HG02798 (cell line): ENCODE results near the gene XAGE3.
"Not testable (repeated sequence)": the region's sequence is repeated elsewhere in the genome, so short reads cannot be mapped to it uniquely, and the experiment has no call there.

Source experiments
- ATAC-seq: cut with Tn5 transposase; IDR thresholded peaks from one replicate; pipeline ENCODE4 v1.9.1; 2021; ENCODE audit warnings: mild to moderate bottlenecking; ENCODE audit not compliant: unreplicated experiment, poor library complexity

The XAGE3 gene, protein sequence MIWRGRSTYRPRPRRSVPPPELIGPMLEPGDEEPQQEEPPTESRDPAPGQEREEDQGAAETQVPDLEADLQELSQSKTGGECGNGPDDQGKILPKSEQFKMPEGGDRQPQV

DNA sequence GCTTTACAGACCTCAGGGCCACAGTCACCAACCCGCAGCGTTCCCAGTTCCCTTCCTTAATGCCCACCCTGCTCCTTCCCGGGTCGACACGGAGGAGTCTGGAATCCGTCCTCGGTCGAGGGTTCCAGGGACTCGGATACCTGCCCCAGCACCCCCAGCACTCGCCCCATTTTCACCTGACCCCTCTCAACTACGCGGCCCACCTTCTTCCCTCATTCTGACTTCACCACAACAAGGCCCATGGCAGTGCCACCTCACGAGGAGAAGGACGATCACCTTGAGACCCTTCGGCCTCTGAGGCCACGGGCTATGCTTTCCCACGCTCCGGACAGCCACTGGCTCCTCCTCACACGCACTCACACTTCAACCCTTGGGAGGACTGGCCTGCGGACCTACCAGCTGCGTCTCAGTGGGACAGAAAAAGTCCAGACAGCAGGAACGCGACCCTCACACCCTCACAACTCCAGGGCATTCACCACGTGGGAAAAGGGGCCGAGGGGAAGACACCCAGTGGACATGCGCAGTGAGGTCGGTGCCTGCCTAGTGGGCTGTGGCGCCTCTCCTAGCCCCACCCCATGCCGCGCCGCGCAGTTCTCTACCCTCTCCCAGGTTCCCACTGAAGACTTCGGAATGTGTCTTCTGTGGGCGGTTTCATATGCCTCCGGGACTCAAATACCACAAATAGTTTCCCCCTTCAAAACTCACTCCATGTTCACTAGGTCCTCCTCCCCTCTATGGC, at the start of gene XAGE3:
Gene XAGE3 (minus strand): TSS at position 474 of the 739 bp plus-strand sequence. CDS start 950 bp downstream, outside the sequence.
- ATAC-seq: no peak

DNA sequence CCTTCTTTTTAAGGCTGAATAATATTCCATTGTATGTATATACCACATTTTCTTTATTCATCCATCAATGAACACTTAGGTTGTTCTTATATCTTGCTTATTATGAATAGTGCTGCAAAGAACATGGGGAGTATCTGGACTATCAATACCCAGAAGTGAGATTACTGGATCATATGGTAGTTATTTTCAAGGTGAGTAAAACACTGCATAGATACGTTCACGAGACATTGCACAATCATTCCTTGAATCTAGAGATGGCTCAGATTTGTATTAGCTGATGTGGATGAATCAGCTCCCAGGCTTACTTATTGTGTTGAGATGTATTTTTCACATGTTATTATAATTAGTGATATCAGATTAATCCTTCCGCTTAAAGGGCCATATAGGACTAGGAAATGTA, 46.8 kb upstream of the XAGE3 start:
- not testable (repeated sequence) for ATAC-seq

DNA sequence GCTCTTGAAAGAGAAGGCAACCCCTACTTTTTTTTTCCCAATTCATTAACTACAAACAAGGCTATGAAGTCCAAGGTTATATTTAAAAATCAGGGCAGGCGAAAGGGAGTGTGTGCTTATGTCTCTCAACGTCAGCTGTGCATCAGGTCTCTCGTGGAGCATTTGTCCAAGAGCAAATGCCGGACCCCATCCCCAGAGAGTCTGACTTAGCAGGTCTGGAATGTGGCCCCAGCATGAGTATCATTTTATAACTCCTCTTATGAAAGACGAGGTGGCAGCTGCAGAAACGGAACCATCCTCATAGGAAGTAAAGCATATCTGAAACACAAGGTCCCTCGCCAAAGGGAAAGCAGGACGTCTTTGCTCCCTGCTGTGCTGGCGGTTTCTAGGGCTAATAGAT, 45.8 kb upstream of the XAGE3 start:
- ATAC-seq: not testable (repeated sequence)

DNA sequence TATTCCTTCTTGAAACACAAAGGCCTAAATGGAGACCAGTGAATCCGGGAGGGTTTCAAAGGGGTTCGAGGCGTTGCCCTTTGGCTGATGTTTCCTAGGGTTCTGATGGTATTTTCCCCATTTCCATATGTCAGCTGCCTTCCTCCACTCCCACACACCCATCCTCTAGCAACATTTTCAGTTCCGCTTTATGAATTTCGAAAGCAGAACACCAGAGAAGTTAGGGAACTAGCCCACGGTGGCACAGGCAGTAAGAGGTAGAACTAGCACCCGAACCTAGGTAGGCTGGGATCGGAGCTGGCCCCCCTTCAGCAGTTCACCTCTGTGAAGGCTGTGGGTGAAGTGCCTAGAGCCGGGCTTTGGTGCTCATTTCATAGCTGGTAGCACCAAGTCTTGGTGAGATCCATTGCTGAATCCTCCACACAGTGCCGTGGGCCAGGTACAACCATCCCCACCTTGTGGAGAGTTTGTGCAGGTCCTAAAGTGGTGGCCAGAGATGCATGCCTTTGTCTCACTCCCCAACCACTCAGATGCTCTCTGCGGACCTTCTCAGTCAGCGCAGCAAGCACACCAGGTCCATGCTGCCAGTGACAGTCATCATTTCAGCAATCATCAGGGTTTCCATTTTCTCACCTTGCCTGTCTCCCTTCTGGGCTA, 41.6 kb upstream of the XAGE3 start:
- not testable (repeated sequence) for ATAC-seq

DNA sequence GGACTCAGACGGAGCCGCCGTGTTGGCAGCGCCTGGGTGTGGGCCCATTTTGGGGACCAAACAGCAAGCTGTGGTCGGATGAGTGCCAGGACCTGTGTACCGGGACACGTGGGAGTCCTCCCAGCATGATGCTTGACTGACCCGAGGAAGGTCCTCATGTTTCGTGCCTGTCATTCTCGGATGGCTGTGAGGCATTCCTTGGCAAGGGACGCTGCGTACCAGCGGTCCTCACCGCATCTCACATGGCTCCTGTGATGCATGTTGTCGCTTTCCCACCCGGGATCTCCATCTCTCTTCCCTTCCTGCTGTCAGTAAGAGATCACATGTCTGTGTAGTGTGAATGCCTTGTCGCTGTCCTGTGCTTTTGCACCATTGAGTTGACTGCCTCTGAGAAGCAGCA, 40.0 kb upstream of the XAGE3 start:
- not testable (repeated sequence) for ATAC-seq

DNA sequence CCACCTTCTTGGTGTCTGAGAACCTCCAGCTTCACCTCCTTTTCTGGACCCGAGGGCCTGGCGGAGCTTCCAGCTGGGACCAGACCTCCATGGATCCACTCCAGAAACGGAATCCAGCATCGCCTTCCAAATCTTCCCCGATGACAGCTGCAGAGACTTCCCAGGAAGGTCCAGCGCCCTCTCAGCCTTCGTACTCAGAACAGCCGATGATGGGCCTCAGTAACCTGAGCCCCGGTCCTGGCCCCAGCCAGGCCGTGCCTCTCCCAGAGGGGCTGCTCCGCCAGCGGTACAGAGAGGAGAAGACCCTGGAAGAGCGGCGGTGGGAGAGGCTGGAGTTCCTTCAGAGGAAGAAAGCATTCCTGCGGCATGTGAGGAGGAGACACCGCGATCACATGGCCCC, 39.3 kb upstream of the XAGE3 start:
- not testable (repeated sequence) for ATAC-seq

DNA sequence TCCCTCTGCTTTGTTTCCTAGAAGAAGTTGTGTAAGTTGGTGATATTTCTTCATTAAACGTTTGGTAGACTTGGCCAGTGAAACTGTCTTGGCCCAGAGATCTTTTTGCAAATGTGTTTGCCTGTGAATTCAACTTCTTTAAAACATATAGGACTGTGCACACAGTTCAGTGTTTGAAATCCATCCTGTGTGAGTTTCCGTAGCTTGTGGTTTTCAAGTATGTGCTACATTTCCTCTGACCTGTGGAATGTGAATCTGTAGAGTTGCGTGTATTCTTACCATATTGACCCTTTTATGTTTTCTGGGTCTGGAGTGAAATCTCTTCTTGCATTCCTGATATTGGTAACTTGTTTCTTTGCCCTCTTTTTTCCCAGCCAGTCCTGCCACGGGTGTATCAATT, 38.2 kb upstream of the XAGE3 start:
- ATAC-seq: not testable (repeated sequence)

DNA sequence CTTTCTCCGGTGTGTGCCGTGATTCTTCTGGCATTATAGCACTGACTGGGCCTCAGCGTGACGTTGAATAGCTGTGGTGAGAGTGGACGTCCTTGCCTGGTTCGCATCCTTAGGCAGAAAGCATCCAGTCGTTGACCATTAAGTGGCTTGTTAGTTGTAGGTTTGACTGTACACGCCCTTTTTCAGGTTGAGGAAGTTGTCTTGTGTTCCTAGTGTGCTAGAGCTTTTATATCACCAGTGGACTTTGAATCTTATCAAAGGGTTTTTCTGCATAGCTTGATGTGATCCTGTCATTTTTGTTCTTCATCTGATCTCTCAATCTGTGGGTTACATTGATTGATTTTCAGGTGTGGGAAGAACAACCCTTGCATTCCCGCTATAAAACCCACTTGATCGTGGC, 37.6 kb upstream of the XAGE3 start:
- ATAC-seq: not testable (repeated sequence)

DNA sequence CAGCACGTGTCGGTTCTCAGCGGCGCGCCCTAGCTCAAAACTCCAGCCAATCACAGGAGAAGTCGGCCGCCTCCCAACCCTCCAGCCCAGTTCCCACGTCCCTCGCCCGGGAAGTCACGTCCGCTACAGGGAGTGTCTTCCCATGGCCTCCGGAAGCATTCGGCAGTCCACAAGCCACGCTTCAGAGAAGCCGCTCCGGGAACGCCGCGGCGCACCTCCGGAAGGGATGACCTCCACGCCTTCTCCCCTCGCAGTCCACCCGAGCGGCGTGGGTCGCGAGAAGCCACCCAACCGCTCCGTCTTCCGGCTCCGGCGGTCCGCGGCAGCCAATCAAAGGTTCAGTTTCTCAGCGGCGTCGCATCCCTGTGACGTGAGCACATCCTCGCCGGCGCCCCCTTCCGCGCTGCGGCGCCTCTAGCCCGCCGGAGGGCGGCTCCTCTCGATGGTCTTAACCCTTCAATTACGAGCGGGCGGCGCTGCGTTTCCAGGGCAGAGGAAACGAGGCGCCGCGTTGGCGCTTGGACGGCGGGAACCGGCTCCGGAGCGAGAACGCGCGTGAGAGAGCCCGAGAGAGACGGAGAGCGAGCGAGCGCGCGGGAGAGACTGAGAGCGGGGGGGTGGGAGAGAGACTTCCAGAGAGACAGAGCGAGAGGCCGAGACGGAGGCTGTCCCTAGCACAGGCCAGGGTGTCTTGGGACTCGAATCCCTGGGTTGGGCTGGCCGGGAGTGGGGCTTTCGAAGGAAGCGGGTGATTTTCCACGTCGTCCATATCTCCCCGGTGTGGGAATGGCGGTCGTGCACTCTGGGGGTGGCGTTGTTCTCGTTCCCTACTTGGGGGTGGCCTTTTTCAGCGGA, 29.2 kb upstream of the XAGE3 start, which contains the start of gene FAM156B:
Gene FAM156B (plus strand): TSS at position 476 of the 855 bp plus-strand sequence. CDS start 9,896 bp downstream, outside the sequence.
- peak; percentile 93 for ATAC-seq

DNA sequence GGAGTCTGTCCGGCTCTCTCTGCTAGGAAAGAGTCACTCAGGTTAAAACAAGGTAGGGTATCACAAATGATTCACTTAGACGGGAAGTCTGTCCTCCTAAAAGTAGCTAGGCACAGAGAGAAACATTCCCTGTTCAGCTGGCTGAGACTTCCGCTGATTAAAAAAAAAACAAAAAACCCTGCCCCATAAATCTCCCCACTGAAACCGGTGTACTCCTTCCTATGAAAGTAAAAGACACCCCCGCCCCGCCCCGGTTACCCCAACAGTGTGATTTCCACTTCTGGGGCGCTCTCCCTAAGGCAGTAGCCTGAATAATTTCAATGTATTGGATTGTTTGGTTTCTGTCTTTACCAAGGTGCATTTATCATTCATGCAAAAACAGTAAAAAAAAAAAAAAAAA, 28.6 kb upstream of the XAGE3 start:
- peak; percentile 11 for ATAC-seq

DNA sequence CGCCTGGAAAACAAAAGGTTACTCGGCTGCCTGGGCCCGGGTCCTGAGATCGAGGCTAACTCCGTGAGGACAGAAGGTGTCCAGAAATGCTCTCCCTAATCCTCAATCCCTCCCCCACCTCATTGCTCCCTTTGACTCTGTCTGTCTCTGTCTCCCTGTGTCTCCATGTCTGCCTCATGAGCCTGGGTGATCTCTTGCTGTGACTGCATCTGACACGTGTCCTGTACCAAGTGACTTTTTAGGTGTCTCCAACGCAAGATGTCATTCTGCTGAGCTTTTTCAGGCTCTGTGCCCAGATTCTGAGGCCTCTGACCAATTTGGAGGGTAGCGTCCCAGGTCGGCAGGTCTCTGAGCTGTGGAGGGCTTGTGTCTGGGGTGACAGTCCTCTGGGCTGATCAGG, 20.2 kb upstream of the XAGE3 start:
- not testable (repeated sequence) for ATAC-seq

DNA sequence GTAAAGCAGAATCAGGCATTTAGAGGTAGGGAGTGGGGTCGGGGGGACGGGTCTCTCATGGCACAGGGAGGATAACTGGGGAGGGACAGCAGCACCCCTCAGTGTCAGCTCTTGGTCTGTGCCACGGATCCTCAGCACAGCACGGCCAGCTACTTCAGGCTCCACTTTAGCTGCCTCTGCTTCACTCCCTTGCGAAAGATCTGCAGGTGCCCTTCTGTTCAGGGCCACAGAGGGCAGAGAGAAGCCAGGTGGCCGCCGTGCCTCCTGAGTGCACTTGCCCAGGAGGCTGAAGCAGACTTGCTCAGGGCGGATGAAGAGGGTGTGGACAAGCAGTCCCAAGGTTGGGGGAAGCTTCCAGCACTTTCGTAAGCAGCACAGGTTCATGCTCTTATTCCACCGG, 19.6 kb upstream of the XAGE3 start:
- ATAC-seq: not testable (repeated sequence)

DNA sequence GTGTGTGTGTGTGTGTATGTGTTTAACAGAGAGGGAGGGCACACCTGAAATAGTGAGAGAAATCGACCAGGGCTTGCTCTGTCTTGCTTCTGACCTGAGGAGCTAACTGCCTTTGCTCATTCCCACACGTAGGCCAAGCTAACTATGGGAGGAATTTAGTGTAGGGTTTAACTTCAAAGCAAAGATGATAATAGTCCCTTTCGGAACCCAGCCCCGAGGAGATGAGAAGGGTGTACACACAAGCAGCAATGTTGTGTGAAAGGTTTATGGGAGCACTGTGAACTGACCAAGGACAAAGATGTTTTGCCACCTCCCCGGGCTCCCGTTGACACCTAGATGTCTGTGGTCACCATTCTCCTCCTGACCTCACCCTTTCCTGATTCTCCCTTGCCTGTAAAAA, 8.5 kb upstream of the XAGE3 start:
- not testable (repeated sequence) for ATAC-seq

DNA sequence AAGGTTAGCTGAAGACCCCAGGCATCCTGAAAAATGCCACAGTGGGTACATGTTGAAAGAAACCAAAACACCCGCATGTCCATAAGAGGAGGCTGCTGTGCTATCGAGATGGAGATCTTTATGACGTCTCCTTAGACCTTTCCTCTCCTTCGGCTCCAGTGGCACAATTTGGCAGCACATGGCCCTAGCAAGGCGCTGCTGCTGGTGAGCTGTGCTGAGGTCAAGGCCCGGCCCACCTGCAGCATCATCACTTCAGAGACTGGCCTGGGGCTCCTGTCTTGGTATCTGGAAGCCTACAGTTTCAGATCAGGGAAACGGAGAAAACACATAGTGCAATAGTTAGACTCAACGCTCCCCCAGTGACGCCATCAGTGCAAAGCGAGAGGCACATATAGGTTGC, 7.6 kb upstream of the XAGE3 start:
- not testable (repeated sequence) for ATAC-seq

DNA sequence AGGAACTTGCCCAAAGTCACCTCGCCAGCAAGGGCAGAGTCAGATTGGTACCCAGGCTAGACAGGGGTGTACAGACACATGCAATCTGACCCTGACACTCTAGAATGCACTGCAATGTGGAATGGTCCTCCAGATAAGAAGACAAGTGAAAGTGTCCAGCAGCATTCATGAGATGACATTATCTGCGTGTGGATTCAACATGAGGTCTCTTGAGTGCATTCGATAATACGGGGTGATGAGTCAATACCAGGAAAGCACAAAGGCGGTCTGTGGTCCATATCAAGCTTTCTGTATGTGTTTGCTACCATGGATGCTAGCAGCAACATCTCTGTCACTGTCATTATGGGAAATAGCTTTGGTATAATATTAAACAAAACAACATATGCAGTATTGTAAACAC, 6.8 kb upstream of the XAGE3 start:
- ATAC-seq: no peak

DNA sequence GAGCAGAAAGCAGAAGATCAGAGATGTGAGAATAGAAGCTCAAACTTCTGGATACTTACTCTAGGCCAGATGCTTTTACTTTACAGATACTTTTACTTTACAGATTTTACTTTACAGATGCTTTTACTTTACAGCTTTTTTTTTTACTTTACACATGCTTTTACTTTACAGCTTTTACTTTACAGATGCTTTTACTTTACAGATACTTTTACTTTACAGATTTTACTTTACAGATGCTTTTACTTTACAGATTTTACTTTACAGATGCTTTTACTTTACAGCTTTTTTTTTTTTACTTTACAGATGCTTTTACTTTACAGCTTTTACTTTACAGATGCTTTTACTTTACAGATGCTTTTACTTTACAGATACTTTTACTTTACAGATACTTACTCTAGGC, 5.9 kb upstream of the XAGE3 start:
- not testable (repeated sequence) for ATAC-seq

DNA sequence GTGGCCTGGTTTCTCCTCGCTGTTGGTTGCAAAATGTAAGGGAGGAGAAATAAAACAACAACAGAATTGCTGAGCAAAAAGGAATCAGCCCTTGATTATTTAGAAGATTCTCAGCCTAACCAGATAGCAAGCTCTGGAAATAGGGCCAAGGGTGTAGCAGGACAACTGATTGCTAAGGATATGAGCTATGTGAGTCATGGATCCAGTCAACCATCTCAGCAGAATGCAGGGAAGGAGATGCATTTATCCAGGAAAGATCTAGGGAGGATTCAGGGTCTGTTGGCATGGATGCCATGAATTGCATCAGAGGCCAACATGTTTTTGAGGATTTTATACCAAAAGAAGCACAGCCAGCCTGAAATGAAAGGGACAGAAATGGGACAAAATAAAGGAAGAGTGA, 2.2 kb upstream of the XAGE3 start:
- no peak for ATAC-seq

DNA sequence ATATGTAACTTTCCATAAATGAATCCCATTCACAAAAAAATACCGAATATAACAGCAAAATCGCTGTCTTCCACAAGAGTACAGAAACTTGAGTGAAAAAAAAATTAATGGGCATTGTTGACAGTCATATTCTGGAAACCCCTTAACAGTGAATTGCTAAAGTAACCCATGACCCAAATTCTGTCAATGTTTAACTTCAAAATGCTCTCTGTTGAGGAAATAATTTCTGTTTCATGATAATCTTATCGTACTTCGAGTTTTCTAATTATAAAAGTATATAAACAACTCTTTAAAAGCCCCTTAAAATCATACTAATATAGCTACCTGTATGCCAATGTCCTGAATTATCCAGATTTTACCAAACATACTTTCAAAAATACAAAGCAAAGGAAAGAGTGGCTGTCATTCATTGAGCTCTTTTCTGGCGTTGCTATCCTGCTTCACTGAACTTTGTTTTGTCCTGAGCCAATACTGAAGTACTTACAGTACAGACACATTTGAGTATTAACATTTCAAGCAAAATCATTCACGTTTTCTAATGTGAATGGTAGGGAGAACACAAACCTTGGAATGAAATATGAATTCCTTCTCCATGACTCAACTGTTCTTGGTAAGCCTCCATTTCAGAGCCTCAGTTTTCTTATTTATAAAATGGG, 2.4 kb downstream of the XAGE3 start:
- ATAC-seq: no peak

DNA sequence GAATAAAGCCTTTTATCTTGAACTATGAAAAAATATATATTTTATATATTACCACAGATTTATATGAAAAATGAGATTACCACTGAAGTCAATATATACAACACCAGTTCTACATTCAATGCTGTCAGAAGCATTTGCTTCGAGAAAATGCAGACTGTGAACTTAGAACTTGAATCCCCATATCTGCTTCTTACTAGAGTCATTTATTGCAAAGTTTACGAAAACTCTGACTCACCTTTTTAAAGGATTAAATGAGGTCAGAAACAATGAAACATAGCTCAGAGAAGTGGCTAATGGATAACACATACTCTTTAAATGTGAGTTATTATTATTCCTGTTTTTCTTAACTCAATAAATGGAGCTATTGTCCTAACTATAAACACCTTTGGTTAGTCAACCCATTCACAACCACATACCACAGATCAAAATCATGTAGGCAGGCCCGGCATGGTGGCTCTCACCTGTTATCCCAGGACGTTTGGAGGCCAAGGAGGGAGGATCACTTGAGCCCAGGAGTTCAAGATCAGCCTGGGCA, 10.8 kb downstream of the XAGE3 start:
- ATAC-seq: not testable (repeated sequence)
